ENCODE data around the gene PPM1E.

PPM1E gene

DNA sequence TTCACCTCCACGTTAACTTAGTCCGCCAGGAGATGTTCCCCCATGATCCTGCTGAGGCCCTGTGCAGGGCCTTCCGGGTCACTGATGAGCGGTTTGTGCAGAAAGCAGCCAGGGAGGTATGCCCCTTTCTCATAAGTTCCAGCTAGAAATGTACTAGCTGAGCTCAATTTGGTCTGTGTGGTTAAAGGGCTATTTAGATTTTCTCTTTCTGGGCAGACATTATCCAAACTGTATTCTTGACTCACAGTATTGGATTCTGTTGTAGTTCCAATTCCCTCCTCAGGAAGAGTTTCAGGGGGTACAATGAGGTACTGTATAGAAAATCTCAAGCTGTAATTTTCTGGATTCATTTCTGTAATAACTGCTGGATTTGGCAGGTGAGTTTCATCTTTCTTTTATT, 214.0 kb downstream of the PPM1E start:
- DNase-seq (ENCODE audit: low read depth), result no peak
- H3K4me3 ChIP-seq (ENCODE audit: low read depth, low read length), result no peak overlapping the region
- TF ChIP-seq, protein P1, sequence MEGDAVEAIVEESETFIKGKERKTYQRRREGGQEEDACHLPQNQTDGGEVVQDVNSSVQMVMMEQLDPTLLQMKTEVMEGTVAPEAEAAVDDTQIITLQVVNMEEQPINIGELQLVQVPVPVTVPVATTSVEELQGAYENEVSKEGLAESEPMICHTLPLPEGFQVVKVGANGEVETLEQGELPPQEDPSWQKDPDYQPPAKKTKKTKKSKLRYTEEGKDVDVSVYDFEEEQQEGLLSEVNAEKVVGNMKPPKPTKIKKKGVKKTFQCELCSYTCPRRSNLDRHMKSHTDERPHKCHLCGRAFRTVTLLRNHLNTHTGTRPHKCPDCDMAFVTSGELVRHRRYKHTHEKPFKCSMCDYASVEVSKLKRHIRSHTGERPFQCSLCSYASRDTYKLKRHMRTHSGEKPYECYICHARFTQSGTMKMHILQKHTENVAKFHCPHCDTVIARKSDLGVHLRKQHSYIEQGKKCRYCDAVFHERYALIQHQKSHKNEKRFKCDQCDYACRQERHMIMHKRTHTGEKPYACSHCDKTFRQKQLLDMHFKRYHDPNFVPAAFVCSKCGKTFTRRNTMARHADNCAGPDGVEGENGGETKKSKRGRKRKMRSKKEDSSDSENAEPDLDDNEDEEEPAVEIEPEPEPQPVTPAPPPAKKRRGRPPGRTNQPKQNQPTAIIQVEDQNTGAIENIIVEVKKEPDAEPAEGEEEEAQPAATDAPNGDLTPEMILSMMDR (IDR thresholded peaks at IDR 0.05; ENCODE audit: control insufficient read depth, extremely low read depth, insufficient read depth), result no peak

DNA sequence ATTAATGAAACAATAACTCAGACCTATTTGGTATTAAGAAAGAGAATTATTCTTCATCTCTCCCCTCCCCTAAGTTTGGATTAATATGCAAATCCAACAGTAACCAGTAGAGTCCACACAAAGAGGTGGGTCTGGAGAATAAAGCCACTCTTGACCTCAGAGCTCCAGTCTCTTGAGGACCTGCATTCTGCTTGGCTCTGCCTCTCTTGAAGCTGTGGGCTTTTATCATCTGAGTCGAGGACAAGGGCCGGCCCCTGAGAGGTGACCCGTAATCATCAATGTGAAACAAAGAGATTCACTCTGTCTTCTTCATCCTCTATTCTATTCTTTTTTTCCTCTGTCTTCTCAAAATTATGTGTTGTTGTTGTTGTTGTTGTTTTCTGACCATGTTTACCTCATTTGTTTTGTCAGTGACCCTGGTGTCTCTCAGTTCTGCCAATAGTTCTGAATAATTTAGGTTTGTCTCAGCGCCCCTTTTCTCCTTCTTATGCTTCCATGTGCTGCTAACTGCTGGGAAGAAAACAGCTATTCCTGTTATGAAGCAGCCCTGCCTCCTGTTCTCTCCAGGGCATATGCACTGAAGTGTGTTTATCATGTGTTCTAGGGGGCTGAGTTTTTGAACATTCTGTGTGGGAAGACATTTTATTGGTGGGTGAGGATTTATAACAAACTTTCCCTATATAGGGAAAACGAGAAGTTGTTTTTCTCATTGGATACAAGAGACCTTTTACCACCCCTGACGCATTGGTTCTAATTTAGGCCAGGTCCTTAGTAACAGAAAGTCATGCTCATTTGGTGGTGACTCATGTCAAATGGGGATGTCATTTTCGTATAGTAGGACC, 215.2 kb downstream of the PPM1E start:
- no peak for DNase-seq (ENCODE audit: low read depth)
- TF ChIP-seq, protein P1 (IDR thresholded peaks at IDR 0.05; ENCODE audit: control insufficient read depth, extremely low read depth, insufficient read depth), result no peak

DNA sequence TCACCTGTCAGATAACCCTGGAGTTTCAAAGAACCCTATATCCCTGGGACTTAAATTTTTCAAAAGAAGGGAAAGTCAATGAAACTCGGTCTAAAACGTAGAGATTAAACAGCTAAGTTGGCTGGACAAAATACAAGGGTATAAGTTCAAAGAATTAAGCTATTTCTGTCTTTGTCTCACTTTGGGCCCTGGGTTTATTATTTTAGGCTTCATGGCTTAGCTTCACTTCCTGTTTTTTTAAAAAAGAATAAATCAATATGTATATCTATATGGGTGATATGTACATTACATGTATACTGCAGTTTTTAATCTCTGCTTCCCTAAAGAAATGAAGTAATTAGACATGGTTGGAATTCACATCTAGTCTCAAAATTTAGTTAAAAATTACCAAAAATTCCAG, 218.7 kb downstream of the PPM1E start:
- DNase-seq (ENCODE audit: low read depth), result no peak
- no peak overlapping the region for H3K4me3 ChIP-seq (ENCODE audit: low read depth, low read length)
- TF ChIP-seq, protein P1 (IDR thresholded peaks at IDR 0.05; ENCODE audit: control insufficient read depth, extremely low read depth, insufficient read depth), result no peak

More for the DNA sequence above, 215.2 kb downstream of the PPM1E start:
- H3K4me3 ChIP-seq (ENCODE audit: low read depth, low read length), result no peak overlapping the region

DNA sequence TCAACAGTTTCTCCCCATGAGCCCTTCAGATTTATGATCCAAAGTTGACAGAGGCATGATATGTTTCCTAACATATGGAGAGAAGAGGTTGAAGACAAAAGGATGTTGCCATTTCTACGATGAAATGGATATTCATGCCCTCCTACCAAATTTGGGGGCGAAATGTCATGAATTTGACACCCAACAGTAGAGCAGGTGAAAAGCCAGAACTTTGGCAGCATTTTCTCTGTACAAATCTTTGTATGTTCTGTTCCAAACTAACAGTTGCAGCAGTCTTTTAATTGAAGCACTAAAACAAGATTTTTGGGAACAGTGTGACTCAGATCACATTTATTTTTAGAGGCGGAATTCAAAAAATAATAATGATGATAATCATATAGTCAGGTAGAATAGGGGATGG, 220.9 kb downstream of the PPM1E start:
- no peak for DNase-seq (ENCODE audit: low read depth)
- no peak overlapping the region for H3K4me3 ChIP-seq (ENCODE audit: low read depth, low read length)
- TF ChIP-seq, protein P1 (IDR thresholded peaks at IDR 0.05; ENCODE audit: control insufficient read depth, extremely low read depth, insufficient read depth), result no peak

DNA sequence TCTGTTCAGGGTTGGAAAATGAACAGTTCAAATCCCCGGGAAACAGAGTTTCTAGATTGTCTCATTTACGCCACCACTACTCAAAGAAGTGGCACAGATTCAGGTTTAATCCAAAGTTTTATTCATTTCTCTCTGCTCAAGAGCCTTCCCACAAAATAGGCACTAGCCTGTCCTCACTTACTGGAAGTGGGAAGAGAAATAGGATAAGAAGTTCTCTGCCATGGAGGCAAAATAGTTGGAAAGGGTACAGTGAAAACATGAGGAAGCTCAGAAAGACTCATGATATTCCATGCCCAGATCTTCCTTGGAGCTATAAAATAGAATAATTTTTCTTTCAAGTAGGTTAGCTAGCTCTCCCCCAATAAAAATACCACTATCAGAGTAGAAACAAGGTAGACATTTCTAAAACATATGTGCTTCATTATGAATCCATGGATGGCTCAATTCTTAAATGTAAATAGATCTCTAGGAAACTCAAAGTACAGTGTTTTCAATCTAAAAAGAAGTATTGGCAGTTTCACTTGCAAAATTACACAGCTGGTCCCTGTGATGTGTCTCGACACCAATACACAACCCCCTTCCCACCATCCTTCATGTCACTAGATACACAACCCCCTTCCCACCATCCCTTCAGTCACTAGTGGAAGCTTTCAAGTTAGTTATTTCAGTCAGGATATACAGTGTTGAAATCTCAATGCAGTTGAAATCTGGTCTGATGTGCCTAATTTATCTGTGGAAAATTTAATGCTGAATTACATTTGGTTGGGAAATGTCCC, 225.2 kb downstream of the PPM1E start:
- H3K4me3 ChIP-seq (ENCODE audit: low read depth, low read length), result no peak overlapping the region
- no peak for DNase-seq (ENCODE audit: low read depth)
- TF ChIP-seq, protein P1 (IDR thresholded peaks at IDR 0.05; ENCODE audit: control insufficient read depth, extremely low read depth, insufficient read depth), result no peak

DNA sequence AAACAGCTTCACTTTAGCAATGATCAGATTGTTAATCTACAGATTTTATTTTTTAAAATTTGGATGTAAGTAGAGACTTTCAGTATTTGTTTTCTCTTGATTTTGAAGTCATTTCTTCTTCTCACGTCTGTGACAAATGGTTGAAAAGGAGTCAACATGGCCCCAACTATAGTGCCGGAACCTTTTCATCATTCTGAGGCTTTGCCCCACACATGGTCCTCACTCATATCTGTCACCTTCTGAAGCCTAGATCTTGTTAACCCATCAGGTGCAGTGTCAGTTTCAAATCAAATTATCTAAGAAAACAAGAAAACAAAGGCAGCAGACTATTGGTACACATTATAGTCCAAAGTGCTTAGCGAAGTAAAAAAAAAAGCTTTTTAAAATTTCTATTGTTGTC, 227.0 kb downstream of the PPM1E start:
- no peak for DNase-seq (ENCODE audit: low read depth)
- TF ChIP-seq, protein P1 (IDR thresholded peaks at IDR 0.05; ENCODE audit: control insufficient read depth, extremely low read depth, insufficient read depth), result no peak
- H3K4me3 ChIP-seq (ENCODE audit: low read depth, low read length), result no peak overlapping the region

Measured in LNCaP clone FGC (cell line).